H9 (cell line): ENCODE data around the gene CAMK1. TPM values are rescaled to one million over a fixed set of nuclear protein-coding genes. Genes with fewer than 3 reads are reported as not detected.

ENCODE experiments used
- DNase-seq: peaks from one replicate; pipeline ENCODE4 v3.0.0-alpha.2; 2017
- H2AFZ ChIP-seq: one replicate; pipeline ENCODE4 v1.6.1; 2013; ENCODE audit warnings: mild to moderate bottlenecking, low read length, control low read depth, moderate library complexity
- H2AK5ac ChIP-seq: 2 replicates; pipeline ENCODE4 v1.6.1; 2013; ENCODE audit warnings: low read length, control low read depth, mixed read lengths; ENCODE audit not compliant: insufficient read length
- H2BK120ac ChIP-seq: one replicate; pipeline ENCODE4 v1.6.1; 2013; ENCODE audit warnings: low read depth, mild to moderate bottlenecking, low read length, control low read depth, inconsistent platforms; ENCODE audit not compliant: poor library complexity, severe bottlenecking
- H2BK12ac ChIP-seq: 2 replicates; pipeline ENCODE4 v1.6.1; 2013; ENCODE audit warnings: low read length, control low read depth, mixed read lengths, low read depth; ENCODE audit not compliant: insufficient read length
- H2BK15ac ChIP-seq: 2 replicates; pipeline ENCODE4 v1.6.1; 2013; ENCODE audit warnings: low read depth, low read length, control low read depth
- H2BK20ac ChIP-seq: one replicate; pipeline ENCODE4 v1.6.1; 2013; ENCODE audit warnings: low read depth, mild to moderate bottlenecking, low read length, control low read depth, inconsistent platforms; ENCODE audit not compliant: poor library complexity, severe bottlenecking
- H2BK5ac ChIP-seq: 2 replicates; pipeline ENCODE4 v1.6.1; 2013; ENCODE audit warnings: low read length, control low read depth, mixed read lengths; ENCODE audit not compliant: insufficient read length
- H3K14ac ChIP-seq: 2 replicates; pipeline ENCODE4 v1.6.1; 2013; ENCODE audit warnings: low read length, control low read depth; ENCODE audit not compliant: insufficient read depth
- H3K18ac ChIP-seq: 2 replicates; pipeline ENCODE4 v1.6.1; 2013; ENCODE audit warnings: low read depth, mild to moderate bottlenecking, mixed read lengths, low read length, control low read depth; ENCODE audit not compliant: insufficient read length
- H3K23ac ChIP-seq: 2 replicates; pipeline ENCODE4 v1.6.1; 2013; ENCODE audit warnings: low read length, control low read depth, mixed read lengths, low read depth; ENCODE audit not compliant: insufficient read length
- H3K23me2 ChIP-seq: 2 replicates; pipeline ENCODE4 v1.6.1; 2013; ENCODE audit warnings: low read depth, mild to moderate bottlenecking, mixed read lengths, low read length, control low read depth; ENCODE audit not compliant: insufficient read length, poor library complexity, severe bottlenecking
- H3K27ac ChIP-seq: 2 replicates; pipeline ENCODE4 v1.5.1; 2013; ENCODE audit warnings: low read length, control low read depth, mixed read lengths, low read depth; ENCODE audit not compliant: insufficient read length
- H3K27me3 ChIP-seq: 2 replicates; pipeline ENCODE4 v1.6.1; 2013; ENCODE audit warnings: low read length, control low read depth, inconsistent platforms; ENCODE audit not compliant: insufficient read depth
- H3K4ac ChIP-seq: 2 replicates; pipeline ENCODE4 v1.6.1; 2013; ENCODE audit warnings: low read depth, mild to moderate bottlenecking, control low read depth, inconsistent platforms, low read length, moderate library complexity
- H3K4me1 ChIP-seq: 2 replicates; pipeline ENCODE4 v1.6.1; 2013; ENCODE audit warnings: low read length, control low read depth, inconsistent platforms; ENCODE audit not compliant: insufficient read depth
- H3K4me2 ChIP-seq: 2 replicates; pipeline ENCODE4 v1.6.1; 2013; ENCODE audit warnings: low read length, control low read depth, mixed read lengths; ENCODE audit not compliant: insufficient read length, insufficient read depth
- H3K56ac ChIP-seq: 2 replicates; pipeline ENCODE4 v1.6.1; 2013; ENCODE audit warnings: low read depth, mild to moderate bottlenecking, mixed read lengths, low read length, control low read depth; ENCODE audit not compliant: insufficient read length
- H3K79me1 ChIP-seq: 2 replicates; pipeline ENCODE4 v1.6.1; 2013; ENCODE audit warnings: low read depth, mild to moderate bottlenecking, moderate library complexity, low read length, control low read depth, inconsistent platforms; ENCODE audit not compliant: insufficient read depth, poor library complexity, severe bottlenecking
- H3K79me2 ChIP-seq: 2 replicates; pipeline ENCODE4 v1.6.1; 2013; ENCODE audit warnings: low read length, control low read depth, inconsistent platforms; ENCODE audit not compliant: insufficient read depth
- H3K9ac ChIP-seq: 2 replicates; pipeline ENCODE4 v1.6.1; 2013; ENCODE audit warnings: low read length, control low read depth, mixed read lengths; ENCODE audit not compliant: insufficient read length; ENCODE audit errors: extremely low read depth
- H3K9me3 ChIP-seq: one replicate; pipeline ENCODE4 v1.6.1; 2013; ENCODE audit warnings: low read depth, low read length, inconsistent platforms; ENCODE audit not compliant: control insufficient read depth
- H3T11ph ChIP-seq: one replicate; pipeline ENCODE4 v1.6.1; 2013; ENCODE audit warnings: mild to moderate bottlenecking, low read length, control low read depth, inconsistent platforms
- H4K20me1 ChIP-seq: one replicate; pipeline ENCODE4 v1.6.1; 2013; ENCODE audit not compliant: control insufficient read depth, insufficient read length, insufficient read depth
- H4K5ac ChIP-seq: 2 replicates; pipeline ENCODE4 v1.6.1; 2013; ENCODE audit warnings: low read depth, mild to moderate bottlenecking, mixed read lengths, low read length, control low read depth; ENCODE audit not compliant: insufficient read length
- H4K8ac ChIP-seq: replicated peaks from 2 replicates; pipeline ENCODE4 v1.6.1; 2013; ENCODE audit warnings: low read length, control low read depth, mixed read lengths, low read depth; ENCODE audit not compliant: insufficient read length
- H4K91ac ChIP-seq: 2 replicates; pipeline ENCODE4 v1.6.1; 2013; ENCODE audit warnings: low read depth, mild to moderate bottlenecking, moderate library complexity, mixed read lengths, low read length, control low read depth; ENCODE audit not compliant: insufficient read length
- H3K27ac Mint-ChIP-seq, 3 experiments: 2 replicates in 2 of 3; 3 replicates in 1 of 3; pipeline ENCODE4 v1.8.0; 2020 to 2021; ENCODE audit warnings: mixed read lengths in 3 of 3, mild to moderate bottlenecking in 1 of 3, moderate library complexity in 1 of 3
- H3K27me3 Mint-ChIP-seq: 2 replicates; pipeline ENCODE4 v1.8.0; 2021; ENCODE audit warnings: low read depth, mild to moderate bottlenecking, moderate library complexity, mixed read lengths
- H3K36me3 Mint-ChIP-seq, 3 experiments: 2 replicates in 2 of 3; 3 replicates in 1 of 3; pipeline ENCODE4 v1.8.0; 2020 to 2021; ENCODE audit warnings: low read depth in 3 of 3, mixed read lengths in 3 of 3; ENCODE audit not compliant: insufficient read depth in 1 of 3
- H3K4me1 Mint-ChIP-seq, 2 experiments: 2 replicates each; pipeline ENCODE4 v1.8.0; 2020; ENCODE audit warnings: mixed read lengths in 2 of 2
- H3K4me3 Mint-ChIP-seq, 2 experiments: 2 replicates in 1 of 2; 3 replicates in 1 of 2; pipeline ENCODE4 v1.8.0; 2020 to 2021; ENCODE audit warnings: mild to moderate bottlenecking in 2 of 2, mixed read lengths in 2 of 2, moderate library complexity in 1 of 2
- H3K9me3 Mint-ChIP-seq, 2 experiments: 2 replicates in 1 of 2; 3 replicates in 1 of 2; pipeline ENCODE4 v1.8.0; 2020; ENCODE audit warnings: mild to moderate bottlenecking in 2 of 2, mixed read lengths in 2 of 2, moderate library complexity in 1 of 2
- WGBS: extraction: QIAGEN DNeasy Blood & Tissue Kit; methylation state at CpG from one replicate; pipeline ENCODE4 v1.1.7; 2013; ENCODE audit warnings: missing lambda C conversion rate, low lambda C conversion rate, mixed read lengths; ENCODE audit not compliant: insufficient read length; ENCODE audit errors: extremely low coverage; 5-methylcytosine and 5-hydroxymethylcytosine counted together
- total RNA-seq: library from RNA; stranded (reverse); gene quantifications from 2 replicates; pipeline ENCODE4 v1.2.1, GENCODE V29; 2021
- TF ChIP-seq, protein P1 (sequence below): fragments of 200-600 bp; sonication (generic); conservative IDR thresholded peaks from 3 replicates; pipeline ENCODE4 v1.8.0; 2021; ENCODE audit warnings: antibody characterized with exemption, mild to moderate bottlenecking

CAMK1 gene
- total RNA-seq, 1 experiment from 2014 or later, result 9.2 TPM

- Histone ChIP-seq H3K18ac (no peak overlapping the region), H3K4me2 (no peak overlapping the region), H4K20me1 (no peaks in the 10 kb centered on the region), H2BK20ac (no peak overlapping the region), H3K56ac (no peak overlapping the region), H3K14ac (no peak overlapping the region; the same call in 1 of the 2 replicates), H3T11ph (no peak overlapping the region), H3K23ac (no peak overlapping the region), H4K5ac (no peak overlapping the region), H3K27ac (no peak overlapping the region), H4K91ac (no peak overlapping the region), H2BK12ac (no peak overlapping the region), H2BK120ac (no peak overlapping the region), H3K9ac (no peak overlapping the region), H3K4me1 (no peaks in the 10 kb centered on the region), H2AFZ (no peak overlapping the region), H3K4ac (no peak overlapping the region), H3K79me2 (no peaks in the 10 kb centered on the region), H3K79me1 (no peaks in the 10 kb centered on the region), H2AK5ac (no peak overlapping the region), H3K9me3 (no peaks in the 10 kb centered on the region), H3K23me2 (no peaks in the 10 kb centered on the region), H2BK15ac (no peak overlapping the region), H2BK5ac (no peak overlapping the region), H3K27me3 (no peaks in the 10 kb centered on the region), H4K8ac (no peak overlapping the region)
- Mint-ChIP-seq H3K4me3 (no peak overlapping the region), H3K4me1 (peaks cover 3 to 7% of the 10 kb centered on the region in 2 experiments), H3K36me3 (peaks cover 0 to 3% (median 0%) of the 10 kb centered on the region in 3 experiments; a peak in 1 of 7 replicates), H3K9me3 (no peaks in the 10 kb centered on the region), H3K27ac (no peak overlapping the region), H3K27me3 (peaks cover 14% of the 10 kb centered on the region)
- DNase-seq, result no peak
- no CpG with 5 or more reads among the region's 9 CpGs for WGBS
- TF ChIP-seq, protein P1, sequence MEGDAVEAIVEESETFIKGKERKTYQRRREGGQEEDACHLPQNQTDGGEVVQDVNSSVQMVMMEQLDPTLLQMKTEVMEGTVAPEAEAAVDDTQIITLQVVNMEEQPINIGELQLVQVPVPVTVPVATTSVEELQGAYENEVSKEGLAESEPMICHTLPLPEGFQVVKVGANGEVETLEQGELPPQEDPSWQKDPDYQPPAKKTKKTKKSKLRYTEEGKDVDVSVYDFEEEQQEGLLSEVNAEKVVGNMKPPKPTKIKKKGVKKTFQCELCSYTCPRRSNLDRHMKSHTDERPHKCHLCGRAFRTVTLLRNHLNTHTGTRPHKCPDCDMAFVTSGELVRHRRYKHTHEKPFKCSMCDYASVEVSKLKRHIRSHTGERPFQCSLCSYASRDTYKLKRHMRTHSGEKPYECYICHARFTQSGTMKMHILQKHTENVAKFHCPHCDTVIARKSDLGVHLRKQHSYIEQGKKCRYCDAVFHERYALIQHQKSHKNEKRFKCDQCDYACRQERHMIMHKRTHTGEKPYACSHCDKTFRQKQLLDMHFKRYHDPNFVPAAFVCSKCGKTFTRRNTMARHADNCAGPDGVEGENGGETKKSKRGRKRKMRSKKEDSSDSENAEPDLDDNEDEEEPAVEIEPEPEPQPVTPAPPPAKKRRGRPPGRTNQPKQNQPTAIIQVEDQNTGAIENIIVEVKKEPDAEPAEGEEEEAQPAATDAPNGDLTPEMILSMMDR, result no peak
Observed at GRCh38 chr3:9815986-9816385, 46.2 kb upstream of the CAMK1 start.
